ENCODE results near the gene FAS.

Gene FAS

DNA sequence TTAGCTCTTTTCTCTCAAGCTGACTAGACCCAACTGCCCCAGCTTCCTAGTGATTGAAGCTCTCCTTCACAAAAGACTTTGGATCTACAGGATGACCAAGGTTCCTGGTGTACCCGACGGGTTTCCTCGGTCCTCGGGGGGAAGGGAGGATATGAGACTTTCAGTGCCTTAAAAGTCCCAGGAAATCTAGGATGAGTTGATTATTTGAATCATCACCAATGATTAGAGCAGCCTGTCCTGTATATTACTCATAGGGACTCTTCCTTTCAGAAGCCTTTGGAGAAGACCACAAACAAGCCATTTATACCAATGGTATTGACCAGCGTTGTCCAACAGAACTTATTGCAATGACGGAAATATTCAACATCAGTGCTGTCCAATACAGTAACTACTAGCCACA lies 31.9 kb upstream of the FAS start:
- in situ Hi-C loops (cut with MboI; ENCODE audit: low sequenced_read_pairs, unreplicated experiment) = no loop called here
- DNase-seq (ENCODE audit: low spot score) = no peak
- TF ChIP-seq, protein P1, sequence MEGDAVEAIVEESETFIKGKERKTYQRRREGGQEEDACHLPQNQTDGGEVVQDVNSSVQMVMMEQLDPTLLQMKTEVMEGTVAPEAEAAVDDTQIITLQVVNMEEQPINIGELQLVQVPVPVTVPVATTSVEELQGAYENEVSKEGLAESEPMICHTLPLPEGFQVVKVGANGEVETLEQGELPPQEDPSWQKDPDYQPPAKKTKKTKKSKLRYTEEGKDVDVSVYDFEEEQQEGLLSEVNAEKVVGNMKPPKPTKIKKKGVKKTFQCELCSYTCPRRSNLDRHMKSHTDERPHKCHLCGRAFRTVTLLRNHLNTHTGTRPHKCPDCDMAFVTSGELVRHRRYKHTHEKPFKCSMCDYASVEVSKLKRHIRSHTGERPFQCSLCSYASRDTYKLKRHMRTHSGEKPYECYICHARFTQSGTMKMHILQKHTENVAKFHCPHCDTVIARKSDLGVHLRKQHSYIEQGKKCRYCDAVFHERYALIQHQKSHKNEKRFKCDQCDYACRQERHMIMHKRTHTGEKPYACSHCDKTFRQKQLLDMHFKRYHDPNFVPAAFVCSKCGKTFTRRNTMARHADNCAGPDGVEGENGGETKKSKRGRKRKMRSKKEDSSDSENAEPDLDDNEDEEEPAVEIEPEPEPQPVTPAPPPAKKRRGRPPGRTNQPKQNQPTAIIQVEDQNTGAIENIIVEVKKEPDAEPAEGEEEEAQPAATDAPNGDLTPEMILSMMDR (IDR thresholded peaks at IDR 0.05; ENCODE audit: borderline replicate concordance, control extremely low read depth, extremely low read depth, insufficient read depth, missing control alignments) = no peak

DNA sequence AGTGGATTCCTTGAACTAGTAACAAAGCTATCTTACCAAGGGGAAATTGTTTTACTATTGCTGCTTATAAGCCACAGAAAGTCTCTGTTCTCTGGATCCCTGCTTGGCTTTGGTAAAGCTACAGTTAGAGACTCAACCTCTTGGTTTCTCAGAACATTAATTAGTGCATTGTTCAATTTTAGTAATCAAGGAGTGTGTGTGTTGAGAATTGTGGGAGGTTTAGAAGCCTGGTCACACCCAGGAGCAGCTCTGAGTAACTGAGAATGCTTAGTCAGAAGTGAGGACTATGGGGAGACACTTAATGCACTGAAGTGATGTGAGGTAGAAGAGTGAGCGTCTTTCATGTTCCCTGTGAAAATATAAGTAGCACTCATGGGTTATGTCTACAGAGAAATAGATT lies 29.8 kb upstream of the FAS start:
- in situ Hi-C loops (cut with MboI; ENCODE audit: low sequenced_read_pairs, unreplicated experiment) = no loop called here
- TF ChIP-seq, protein P1 (IDR thresholded peaks at IDR 0.05; ENCODE audit: borderline replicate concordance, control extremely low read depth, extremely low read depth, insufficient read depth, missing control alignments) = no peak
- DNase-seq (ENCODE audit: low spot score) = no peak

- TF ChIP-seq, protein P1 (IDR thresholded peaks at IDR 0.05; ENCODE audit: borderline replicate concordance, control extremely low read depth, extremely low read depth, insufficient read depth, missing control alignments) = no peak
- no peak for DNase-seq (ENCODE audit: low spot score)
- in situ Hi-C loops (cut with MboI; ENCODE audit: low sequenced_read_pairs, unreplicated experiment) = no loop called here
Observed at GRCh38 chr10:88961266-88961665, 29.3 kb upstream of the FAS start.

- DNase-seq (ENCODE audit: low spot score) = no peak
- TF ChIP-seq, protein P1 (IDR thresholded peaks at IDR 0.05; ENCODE audit: borderline replicate concordance, control extremely low read depth, extremely low read depth, insufficient read depth, missing control alignments) = no peak
- in situ Hi-C loops (cut with MboI; ENCODE audit: low sequenced_read_pairs, unreplicated experiment) = no loop called here
Observed at GRCh38 chr10:88962336-88962735, 28.3 kb upstream of the FAS start.

DNA sequence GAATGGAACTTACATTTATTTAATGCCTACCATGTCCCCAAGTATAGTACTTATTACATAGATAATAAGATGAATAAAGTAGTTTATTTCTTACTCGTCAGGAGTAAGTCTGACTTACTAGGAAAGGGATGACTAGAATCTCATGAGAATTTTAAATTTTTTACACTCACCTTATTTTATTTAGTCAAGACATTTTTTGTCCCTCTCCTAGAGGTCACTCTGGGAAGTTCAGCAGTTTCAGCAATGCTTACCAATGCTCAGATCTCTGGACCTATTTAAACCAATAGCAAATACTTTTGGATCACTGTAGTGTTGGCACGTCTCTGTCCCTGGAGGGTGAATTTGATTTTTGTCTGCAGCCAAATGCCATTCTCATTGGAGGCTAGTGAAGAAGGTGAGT lies 27.3 kb upstream of the FAS start:
- in situ Hi-C loops (cut with MboI; ENCODE audit: low sequenced_read_pairs, unreplicated experiment) = no loop called here
- TF ChIP-seq, protein P1 (IDR thresholded peaks at IDR 0.05; ENCODE audit: borderline replicate concordance, control extremely low read depth, extremely low read depth, insufficient read depth, missing control alignments) = no peak
- no peak for DNase-seq (ENCODE audit: low spot score)

GRCh38 chr10:88964360-88964759 lies 26.2 kb upstream of the FAS start:
- TF ChIP-seq, protein P1 (IDR thresholded peaks at IDR 0.05; ENCODE audit: borderline replicate concordance, control extremely low read depth, extremely low read depth, insufficient read depth, missing control alignments) = no peak
- in situ Hi-C loops (cut with MboI; ENCODE audit: low sequenced_read_pairs, unreplicated experiment) = no loop called here

More at GRCh38 chr10:88964360-88964759, 26.2 kb upstream of the FAS start:
- DNase-seq (ENCODE audit: low spot score) = no peak
